Measurements from ENCODE around the gene SPATA31D3.

DNA sequence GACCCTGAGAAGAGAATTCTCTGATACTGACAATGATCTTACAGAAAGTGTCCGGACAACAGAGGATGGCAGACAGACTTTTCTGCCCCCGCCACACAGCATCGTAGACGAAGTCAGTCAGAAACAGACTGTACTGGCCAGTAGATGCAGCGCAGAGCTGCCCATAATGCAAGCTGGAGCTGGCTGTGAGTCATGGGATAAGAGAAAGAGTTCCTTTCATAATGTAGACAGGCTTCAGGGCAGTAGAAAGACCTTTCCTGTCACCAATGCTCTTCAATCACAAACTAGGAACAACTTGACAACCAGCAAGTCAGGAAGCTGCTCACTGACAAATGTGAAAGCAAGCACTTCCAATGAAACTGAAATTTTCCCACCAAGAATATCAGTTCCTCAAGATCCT, 50.4 kb downstream of the SPATA31D3 start:
- TF ChIP-seq, protein P1, sequence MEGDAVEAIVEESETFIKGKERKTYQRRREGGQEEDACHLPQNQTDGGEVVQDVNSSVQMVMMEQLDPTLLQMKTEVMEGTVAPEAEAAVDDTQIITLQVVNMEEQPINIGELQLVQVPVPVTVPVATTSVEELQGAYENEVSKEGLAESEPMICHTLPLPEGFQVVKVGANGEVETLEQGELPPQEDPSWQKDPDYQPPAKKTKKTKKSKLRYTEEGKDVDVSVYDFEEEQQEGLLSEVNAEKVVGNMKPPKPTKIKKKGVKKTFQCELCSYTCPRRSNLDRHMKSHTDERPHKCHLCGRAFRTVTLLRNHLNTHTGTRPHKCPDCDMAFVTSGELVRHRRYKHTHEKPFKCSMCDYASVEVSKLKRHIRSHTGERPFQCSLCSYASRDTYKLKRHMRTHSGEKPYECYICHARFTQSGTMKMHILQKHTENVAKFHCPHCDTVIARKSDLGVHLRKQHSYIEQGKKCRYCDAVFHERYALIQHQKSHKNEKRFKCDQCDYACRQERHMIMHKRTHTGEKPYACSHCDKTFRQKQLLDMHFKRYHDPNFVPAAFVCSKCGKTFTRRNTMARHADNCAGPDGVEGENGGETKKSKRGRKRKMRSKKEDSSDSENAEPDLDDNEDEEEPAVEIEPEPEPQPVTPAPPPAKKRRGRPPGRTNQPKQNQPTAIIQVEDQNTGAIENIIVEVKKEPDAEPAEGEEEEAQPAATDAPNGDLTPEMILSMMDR (IDR thresholded peaks at IDR 0.05; ENCODE audit: low read depth, low read length) = no peak
- TF ChIP-seq EZH2phosphoT487 (IDR thresholded peaks at IDR 0.05; ENCODE audit: low read depth) = no peak

Data from OCI-LY3 (cell line).